Stimulated activated naive B cell treated with anti-CD40 and anti-IgM and Interleukin-4, amounts not matched to agents 10 μg/mL and 1 μg/mL and 100 μg/mL, for 72 hours (primary cell): Measurements from ENCODE around the gene BCDIN3D.

Experiments used
- ATAC-seq, 2 donors: fragments of 150-1000 bp; cut with Tn5 transposase; replicated peaks; 2 replicates each; pipeline ENCODE4 v1.10.0; 2021; ENCODE audit warnings: moderate library complexity in 1 of 2
- DNase-seq: peaks from one replicate; pipeline ENCODE4 v3.0.0; 2021
- H3K27ac Mint-ChIP-seq: one replicate; pipeline ENCODE4 v1.8.0; 2022; ENCODE audit warnings: mild to moderate bottlenecking, mixed read lengths
- H3K27me3 Mint-ChIP-seq, 2 donors: one replicate each; pipeline ENCODE4 v1.8.0; 2022; ENCODE audit warnings: mixed read lengths in 2 of 2
- H3K36me3 Mint-ChIP-seq, 2 donors: one replicate each; pipeline ENCODE4 v1.8.0; 2022; ENCODE audit warnings: mixed read lengths in 2 of 2, mild to moderate bottlenecking in 1 of 2
- H3K4me1 Mint-ChIP-seq, 2 donors: one replicate each; pipeline ENCODE4 v1.8.0; 2022; ENCODE audit warnings: mixed read lengths in 2 of 2, mild to moderate bottlenecking in 1 of 2
- H3K4me3 Mint-ChIP-seq, 2 donors: one replicate each; pipeline ENCODE4 v1.8.0; 2022; ENCODE audit warnings: mild to moderate bottlenecking in 2 of 2, mixed read lengths in 2 of 2, moderate library complexity in 1 of 2
- H3K9me3 Mint-ChIP-seq, 2 donors: one replicate each; pipeline ENCODE4 v1.8.0; 2022; ENCODE audit warnings: mixed read lengths in 2 of 2, mild to moderate bottlenecking in 1 of 2

Gene BCDIN3D

DNA sequence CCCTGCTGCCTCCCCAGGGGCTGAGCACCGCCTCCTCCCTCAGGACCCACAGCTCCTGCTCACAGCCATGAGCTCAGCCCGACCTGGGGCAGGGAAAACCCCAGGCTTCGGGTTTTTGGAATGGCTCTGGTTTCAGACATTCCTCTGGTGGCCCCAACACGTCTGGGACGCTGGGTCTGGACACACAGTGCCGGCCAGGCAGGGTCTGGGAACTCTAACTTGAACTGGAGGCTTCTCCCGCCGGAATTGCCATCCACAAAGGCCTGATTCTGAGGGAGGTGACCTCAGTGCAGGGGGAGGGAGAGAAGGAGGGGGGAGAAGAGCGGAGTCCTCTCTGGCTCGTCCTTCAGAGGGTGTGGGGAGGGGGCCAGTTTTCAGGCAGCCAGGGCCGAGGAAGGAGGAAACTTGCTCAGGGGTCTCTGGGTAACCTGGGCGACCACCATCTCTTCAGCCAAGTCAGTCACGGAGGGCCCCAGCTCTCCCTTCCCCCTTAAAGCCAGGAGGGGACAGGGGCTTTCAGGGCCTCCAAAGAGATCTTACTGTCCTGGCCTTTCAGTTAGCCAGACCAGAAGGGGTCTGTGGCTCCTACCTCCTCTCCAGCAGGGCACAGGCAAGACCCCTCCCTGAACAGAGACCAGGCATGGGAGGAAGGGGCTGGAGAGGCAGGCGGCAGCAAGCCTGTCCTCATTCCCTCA is 34.1 kb downstream of the BCDIN3D start:
- H3K27ac Mint-ChIP-seq, result no peak overlapping the region
- DNase-seq, result no peak

DNA sequence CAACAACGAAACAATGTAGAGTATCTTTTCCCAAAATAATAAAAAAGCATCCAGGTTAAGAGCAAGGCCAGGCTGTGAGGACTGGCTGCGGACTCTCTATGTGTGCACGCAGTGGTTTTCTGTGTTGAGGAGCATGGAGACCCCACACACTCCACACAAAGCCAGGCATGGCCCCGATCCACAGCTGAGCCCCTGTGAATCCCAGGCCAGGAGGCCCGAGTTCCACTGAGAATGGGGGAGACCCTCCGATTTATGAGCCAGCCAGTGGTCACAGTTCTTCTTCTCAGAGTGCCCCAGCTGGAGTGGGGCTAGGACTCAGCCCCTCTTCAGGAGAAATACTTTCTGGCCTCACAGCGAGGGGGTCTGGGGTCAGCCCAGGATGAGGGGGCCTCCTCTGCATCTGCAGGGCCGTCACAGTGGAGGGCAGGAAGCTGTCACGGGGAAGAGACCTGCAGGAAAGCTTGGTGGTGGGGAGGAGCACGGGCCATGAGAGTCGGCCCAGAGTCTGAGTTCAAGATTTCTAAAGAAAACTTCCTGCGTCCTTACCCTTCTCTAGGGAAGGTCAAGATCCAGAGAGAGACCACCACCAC is 34.8 kb downstream of the BCDIN3D start:
- Mint-ChIP-seq H3K36me3 (peaks cover 7 to 16% of the 10 kb centered on the region in 2 donors), H3K4me3 (no peak overlapping the region), H3K4me1 (peaks cover 16 to 25% of the 10 kb centered on the region in 2 donors), H3K27me3 (no peaks in the 10 kb centered on the region), H3K27ac (no peak overlapping the region), H3K9me3 (no peaks in the 10 kb centered on the region)
- no peak for DNase-seq
- ATAC-seq, result no peak

More for the DNA sequence above, 34.1 kb downstream of the BCDIN3D start:
- ATAC-seq, result no peak
- Mint-ChIP-seq H3K27me3 (no peaks in the 10 kb centered on the region), H3K4me3 (no peak overlapping the region), H3K4me1 (peaks cover 16 to 25% of the 10 kb centered on the region in 2 donors), H3K9me3 (no peaks in the 10 kb centered on the region), H3K36me3 (peaks cover 4 to 14% of the 10 kb centered on the region in 2 donors)

DNA sequence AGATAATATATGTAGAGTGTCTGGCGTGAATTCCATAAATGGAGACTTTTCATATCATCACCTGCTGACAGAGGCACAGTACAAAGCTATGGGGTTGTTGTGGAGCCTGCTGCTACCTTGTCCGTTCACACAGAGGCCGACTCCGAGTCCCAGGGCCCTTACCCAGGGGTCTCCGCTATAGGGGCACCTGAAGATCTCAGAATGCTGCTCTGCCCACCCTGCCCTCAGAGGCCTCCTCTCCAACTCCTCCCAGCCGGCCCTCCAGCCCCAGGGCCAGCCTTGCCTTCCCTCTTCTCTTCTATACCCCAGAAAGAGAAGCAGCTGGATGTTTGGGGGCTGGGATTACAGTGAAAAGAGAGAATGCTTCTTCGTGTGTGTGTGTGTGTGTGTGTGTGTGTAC is 36.0 kb downstream of the BCDIN3D start:
- no peaks in the 10 kb centered on the region for H3K9me3 Mint-ChIP-seq
- H3K27me3 Mint-ChIP-seq, result no peaks in the 10 kb centered on the region
- no peak overlapping the region for H3K27ac Mint-ChIP-seq
- peaks cover 10 to 22% of the 10 kb centered on the region in 2 donors for H3K36me3 Mint-ChIP-seq
- no peak overlapping the region for H3K4me3 Mint-ChIP-seq
- no peak for ATAC-seq
- DNase-seq, result no peak
- H3K4me1 Mint-ChIP-seq, result peaks cover 12 to 16% of the 10 kb centered on the region in 2 donors

DNA sequence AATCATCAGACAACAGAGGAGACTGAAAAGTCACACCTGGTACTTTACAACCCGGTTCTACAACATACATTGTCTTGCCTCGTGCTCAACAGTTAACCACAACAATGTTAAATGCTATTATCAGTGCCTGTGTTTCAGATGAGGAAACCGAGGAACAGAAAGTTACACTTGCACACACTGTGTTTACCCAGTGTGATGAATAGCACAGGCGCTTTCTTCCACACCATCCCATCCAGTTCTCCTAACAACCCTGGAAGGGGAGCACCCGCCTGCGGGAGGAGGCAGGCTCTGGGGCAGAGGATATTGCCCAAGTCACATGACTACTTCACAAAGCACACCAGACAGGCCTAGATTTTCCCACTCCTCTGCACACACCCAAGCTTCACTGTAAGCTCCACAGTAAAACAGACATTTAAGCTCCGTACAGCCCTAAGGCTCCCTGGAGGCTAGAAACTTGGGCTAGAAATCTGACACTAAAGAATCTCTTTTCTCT is 36.5 kb downstream of the BCDIN3D start:
- Mint-ChIP-seq H3K4me1 (peaks cover 7 to 11% of the 10 kb centered on the region in 2 donors), H3K4me3 (no peak overlapping the region), H3K9me3 (no peaks in the 10 kb centered on the region), H3K27me3 (no peaks in the 10 kb centered on the region), H3K36me3 (peaks cover 12 to 25% of the 10 kb centered on the region in 2 donors), H3K27ac (no peak overlapping the region)
- ATAC-seq (no peak), DNase-seq (no peak)

DNA sequence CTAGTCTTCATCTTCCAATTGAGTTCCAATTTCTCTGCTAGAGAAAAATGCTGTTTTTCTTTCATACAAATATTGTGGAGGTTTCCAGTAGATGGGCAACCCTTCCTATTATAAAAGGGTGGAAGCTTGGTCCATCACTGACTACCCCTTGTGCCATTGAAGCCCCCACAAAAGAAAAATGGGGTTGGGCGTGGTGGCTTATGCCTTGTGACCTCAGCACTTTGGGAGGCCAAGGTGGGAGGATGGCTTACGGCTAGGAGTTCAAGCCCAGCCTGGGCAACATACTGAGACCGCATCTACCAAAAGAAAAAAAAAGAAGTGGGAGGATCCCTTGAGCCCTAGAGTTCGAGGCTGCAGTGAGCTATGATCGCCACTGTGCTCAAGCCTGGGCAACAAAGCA is 37.5 kb downstream of the BCDIN3D start:
- Mint-ChIP-seq H3K27me3 (no peaks in the 10 kb centered on the region), H3K27ac (no peak overlapping the region), H3K9me3 (no peaks in the 10 kb centered on the region), H3K4me3 (no peak overlapping the region), H3K4me1 (peaks cover 2 to 5% of the 10 kb centered on the region in 2 donors), H3K36me3 (peaks cover 15 to 27% of the 10 kb centered on the region in 2 donors)
- no peak for DNase-seq
- ATAC-seq, result no peak

DNA sequence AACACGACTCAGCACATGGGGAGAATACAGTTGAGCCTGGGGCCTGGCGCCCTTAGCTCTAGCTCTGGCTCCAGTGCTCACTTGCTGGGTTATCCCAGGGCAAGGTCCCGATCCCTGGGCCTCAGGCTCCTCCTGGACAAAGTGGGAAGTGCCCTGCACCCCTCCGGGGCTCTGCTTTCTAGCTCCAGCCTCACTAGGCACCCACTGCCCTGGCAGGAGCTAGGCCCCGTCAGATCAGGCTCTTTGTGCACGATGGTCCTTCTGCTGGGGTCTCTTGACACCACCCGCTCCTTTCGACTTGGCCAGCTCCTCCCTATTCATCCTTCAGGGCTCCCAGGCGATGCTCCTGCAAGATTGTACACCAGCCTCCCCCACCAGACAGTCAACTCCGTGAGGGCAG is 38.1 kb downstream of the BCDIN3D start:
- DNase-seq (no peak), ATAC-seq (no peak)
- Mint-ChIP-seq H3K27ac (no peak overlapping the region), H3K27me3 (no peaks in the 10 kb centered on the region), H3K4me3 (no peak overlapping the region), H3K9me3 (no peaks in the 10 kb centered on the region), H3K4me1 (peaks cover 0 to 3% of the 10 kb centered on the region in 2 donors), H3K36me3 (peaks cover 19 to 32% of the 10 kb centered on the region in 2 donors)

DNA sequence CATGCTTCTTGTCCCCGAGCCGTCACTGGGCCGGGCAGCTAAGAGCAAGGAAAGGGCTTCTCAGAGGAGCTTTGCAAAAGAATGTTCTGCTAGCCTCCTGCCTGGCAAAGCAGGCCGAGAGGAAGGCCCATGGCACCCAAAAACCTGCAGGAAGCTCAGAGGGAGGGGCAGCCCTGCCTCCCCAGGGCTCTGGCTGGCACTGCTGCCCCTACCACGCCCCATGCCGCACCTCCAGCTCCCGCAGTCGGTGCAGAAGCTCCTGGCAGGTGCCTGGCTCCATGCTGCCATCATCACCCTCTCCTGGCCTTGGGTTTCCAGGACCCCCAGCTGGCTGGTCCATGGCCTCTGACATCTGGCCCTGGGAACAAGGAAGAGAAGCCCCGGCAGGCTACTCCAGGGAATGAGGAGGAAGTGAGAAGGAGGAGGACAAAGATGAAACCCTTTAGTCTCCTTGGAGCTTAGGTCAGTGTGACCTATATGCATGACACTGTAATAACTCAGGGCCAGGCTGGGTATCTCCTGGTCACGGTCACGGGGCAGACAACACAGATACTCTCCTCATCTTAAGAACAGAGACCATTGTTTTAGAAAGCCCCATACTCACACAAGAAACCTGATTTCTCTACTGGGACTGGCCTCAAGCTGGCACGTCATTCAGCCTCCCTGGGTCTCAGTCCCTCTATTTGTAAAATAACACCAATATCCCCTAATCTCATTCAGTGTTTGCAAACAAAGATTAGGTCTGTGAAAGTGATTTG is 39.0 kb downstream of the BCDIN3D start:
- ATAC-seq (no peak), DNase-seq (no peak)
- H3K27ac Mint-ChIP-seq, result no peak overlapping the region
- no peak overlapping the region for H3K4me3 Mint-ChIP-seq
- no peaks in the 10 kb centered on the region for H3K27me3 Mint-ChIP-seq
- peaks cover 25 to 38% of the 10 kb centered on the region in 2 donors for H3K36me3 Mint-ChIP-seq
- H3K9me3 Mint-ChIP-seq, result no peaks in the 10 kb centered on the region
- H3K4me1 Mint-ChIP-seq, result no peaks in the 10 kb centered on the region

DNA sequence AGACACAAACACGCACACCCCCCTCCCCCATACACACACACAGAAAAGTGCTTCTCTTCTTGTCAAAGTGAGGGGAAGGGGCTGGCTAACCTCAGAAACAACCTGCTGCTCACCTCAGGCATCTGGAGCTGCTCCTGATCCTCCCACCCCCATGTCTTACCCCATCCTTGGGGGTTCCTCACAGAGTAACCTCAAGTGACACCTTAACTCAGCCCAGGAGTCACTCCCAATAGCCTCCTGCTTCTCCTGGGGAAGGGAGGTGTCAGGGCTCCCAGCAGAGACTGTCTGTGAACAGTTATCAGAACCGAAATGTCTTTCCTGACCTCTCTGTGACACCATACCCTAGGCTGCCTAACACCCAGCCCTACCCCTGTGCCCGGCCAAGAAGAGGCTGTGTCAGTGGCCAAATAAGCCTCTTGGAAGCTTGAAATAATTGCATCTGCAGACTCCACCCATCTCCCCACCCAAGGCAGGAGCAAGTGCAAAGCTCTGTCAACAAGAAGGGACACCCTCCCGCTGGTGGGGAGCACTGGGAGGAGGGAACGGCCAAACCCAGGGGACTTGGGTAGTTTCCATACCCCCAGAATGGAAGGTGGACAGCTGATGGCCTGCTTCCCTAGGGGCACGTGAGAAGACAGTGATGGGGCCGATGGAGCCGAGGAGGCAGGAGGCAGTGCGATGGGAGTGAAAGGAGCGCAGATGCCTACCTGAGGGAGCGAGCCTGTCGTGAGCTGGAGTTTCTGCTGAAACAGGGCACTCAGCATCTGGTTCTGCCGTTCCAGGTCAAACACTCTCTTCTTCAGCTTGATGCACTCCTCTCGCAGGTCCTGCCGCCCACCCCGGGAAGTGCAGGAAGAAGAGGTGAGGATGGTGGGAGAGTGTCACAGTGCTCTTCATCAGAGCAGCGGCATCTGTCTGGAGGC is 41.5 kb downstream of the BCDIN3D start:
- ATAC-seq (no peak), DNase-seq (no peak)
- no peak overlapping the region for H3K4me3 Mint-ChIP-seq
- H3K27ac Mint-ChIP-seq, result no peak overlapping the region
- H3K27me3 Mint-ChIP-seq, result no peaks in the 10 kb centered on the region
- H3K9me3 Mint-ChIP-seq, result no peaks in the 10 kb centered on the region
- no peaks in the 10 kb centered on the region for H3K4me1 Mint-ChIP-seq
- H3K36me3 Mint-ChIP-seq, result peaks cover 28 to 43% of the 10 kb centered on the region in 2 donors

DNA sequence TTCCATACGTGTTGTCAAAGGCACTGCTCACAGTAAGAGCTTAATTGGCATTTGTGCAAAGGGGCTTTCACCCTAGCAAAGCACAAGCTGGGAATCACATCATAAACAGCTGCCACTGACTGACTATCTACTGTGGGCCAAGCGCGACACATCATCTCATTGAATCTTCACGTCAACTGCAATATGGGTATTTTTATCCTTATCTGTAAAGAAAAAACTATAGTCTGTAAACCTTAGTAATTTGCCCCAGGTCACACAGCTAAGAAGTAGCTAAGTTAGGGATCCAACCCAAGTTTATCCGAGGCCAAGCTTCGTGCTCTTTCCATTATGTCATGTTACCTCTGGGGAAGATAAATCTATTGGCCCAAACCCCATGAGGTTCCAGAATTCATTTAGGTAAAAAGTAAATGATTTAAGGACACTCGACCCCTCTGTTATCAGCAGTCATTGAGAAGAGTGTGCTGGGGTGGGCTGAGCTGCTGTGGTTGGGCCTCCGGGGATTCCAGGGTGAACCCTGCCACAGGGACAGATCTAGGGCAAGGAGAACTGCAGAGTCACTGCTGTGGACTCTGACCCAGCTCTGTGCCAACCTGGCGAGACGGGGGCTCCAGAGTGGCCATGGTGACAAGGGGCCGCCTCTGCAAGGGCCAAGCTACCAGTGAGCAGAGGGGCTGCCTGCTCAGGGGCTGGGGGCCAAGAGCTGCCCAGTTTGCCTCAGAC is 42.3 kb downstream of the BCDIN3D start:
- Mint-ChIP-seq H3K4me1 (no peaks in the 10 kb centered on the region), H3K27me3 (no peaks in the 10 kb centered on the region), H3K36me3 (peaks cover 36 to 44% of the 10 kb centered on the region in 2 donors), H3K4me3 (no peak overlapping the region), H3K27ac (no peak overlapping the region), H3K9me3 (no peaks in the 10 kb centered on the region)
- DNase-seq, result no peak
- ATAC-seq, result no peak

DNA sequence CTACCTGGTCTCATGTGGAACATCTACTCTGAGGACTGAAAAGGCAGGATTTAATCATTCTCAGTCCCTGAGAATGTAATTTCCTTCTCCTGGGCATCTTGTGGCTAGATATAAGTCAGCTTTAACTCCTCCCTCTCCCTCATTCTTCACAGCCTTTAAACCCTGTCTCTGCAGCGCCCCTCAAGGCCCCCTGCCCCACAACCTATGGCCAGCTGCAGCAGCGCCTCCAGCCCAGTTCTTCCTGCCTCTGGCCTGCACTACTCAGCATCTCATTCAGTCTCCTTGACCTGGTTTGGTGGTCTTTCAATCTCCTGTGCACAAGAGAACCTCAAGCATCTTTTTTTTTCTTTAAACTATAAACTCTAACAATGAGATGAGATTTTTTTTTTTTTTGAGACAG is 44.0 kb downstream of the BCDIN3D start:
- DNase-seq (no peak), ATAC-seq (no peak)
- H3K27ac Mint-ChIP-seq, result no peak overlapping the region

DNA sequence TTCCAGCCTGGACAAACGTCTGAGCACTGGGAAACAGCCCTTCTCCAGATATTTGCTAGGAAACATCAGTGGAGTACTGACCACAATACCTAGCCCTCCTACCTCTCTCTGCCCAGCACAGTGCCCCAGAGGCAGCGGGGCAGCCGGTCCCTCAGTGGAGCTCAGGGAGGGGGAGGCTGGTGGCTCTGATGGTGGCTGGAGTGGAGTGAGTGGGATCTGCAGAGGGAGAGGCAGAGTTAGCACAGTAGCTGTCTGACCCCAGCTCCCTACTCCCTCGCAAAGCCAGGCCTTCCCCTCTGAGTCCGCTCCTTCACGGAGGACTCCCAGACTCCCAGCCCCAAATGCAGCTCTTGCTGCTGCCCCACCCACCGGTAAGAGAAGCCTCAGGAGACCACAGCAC is 44.7 kb downstream of the BCDIN3D start:
- DNase-seq, result no peak
- no peak overlapping the region for H3K27ac Mint-ChIP-seq
- H3K9me3 Mint-ChIP-seq, result no peaks in the 10 kb centered on the region
- peaks cover 34 to 40% of the 10 kb centered on the region in 2 donors for H3K36me3 Mint-ChIP-seq
- no peaks in the 10 kb centered on the region for H3K27me3 Mint-ChIP-seq
- ATAC-seq, result no peak
- H3K4me3 Mint-ChIP-seq, result no peak overlapping the region
- no peaks in the 10 kb centered on the region for H3K4me1 Mint-ChIP-seq

More for the DNA sequence above, 44.0 kb downstream of the BCDIN3D start:
- Mint-ChIP-seq H3K9me3 (no peaks in the 10 kb centered on the region), H3K27me3 (no peaks in the 10 kb centered on the region), H3K4me3 (no peak overlapping the region), H3K36me3 (peaks cover 33 to 40% of the 10 kb centered on the region in 2 donors), H3K4me1 (no peaks in the 10 kb centered on the region)

DNA sequence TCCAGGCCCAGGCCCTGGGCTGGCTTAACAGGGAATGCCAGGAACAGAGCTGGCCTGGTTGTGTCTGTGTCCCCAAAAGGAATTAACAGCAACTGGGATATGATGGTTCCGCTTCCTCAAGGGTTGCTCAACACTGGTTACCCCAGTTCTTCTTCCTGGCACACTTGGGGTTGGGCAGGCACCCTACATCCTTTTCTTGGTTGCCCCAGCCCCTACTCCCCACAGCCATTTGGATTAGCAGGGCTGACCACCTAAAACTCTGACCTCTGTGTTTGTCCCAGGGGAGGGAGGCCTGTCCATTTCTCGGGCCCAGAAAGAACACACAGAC is 45.5 kb downstream of the BCDIN3D start:
- no peaks in the 10 kb centered on the region for H3K4me1 Mint-ChIP-seq
- no peak overlapping the region for H3K4me3 Mint-ChIP-seq
- ATAC-seq (no peak), DNase-seq (no peak)
- peaks cover 29 to 35% of the 10 kb centered on the region in 2 donors for H3K36me3 Mint-ChIP-seq
- no peaks in the 10 kb centered on the region for H3K27me3 Mint-ChIP-seq
- H3K9me3 Mint-ChIP-seq, result no peaks in the 10 kb centered on the region
- no peak overlapping the region for H3K27ac Mint-ChIP-seq

DNA sequence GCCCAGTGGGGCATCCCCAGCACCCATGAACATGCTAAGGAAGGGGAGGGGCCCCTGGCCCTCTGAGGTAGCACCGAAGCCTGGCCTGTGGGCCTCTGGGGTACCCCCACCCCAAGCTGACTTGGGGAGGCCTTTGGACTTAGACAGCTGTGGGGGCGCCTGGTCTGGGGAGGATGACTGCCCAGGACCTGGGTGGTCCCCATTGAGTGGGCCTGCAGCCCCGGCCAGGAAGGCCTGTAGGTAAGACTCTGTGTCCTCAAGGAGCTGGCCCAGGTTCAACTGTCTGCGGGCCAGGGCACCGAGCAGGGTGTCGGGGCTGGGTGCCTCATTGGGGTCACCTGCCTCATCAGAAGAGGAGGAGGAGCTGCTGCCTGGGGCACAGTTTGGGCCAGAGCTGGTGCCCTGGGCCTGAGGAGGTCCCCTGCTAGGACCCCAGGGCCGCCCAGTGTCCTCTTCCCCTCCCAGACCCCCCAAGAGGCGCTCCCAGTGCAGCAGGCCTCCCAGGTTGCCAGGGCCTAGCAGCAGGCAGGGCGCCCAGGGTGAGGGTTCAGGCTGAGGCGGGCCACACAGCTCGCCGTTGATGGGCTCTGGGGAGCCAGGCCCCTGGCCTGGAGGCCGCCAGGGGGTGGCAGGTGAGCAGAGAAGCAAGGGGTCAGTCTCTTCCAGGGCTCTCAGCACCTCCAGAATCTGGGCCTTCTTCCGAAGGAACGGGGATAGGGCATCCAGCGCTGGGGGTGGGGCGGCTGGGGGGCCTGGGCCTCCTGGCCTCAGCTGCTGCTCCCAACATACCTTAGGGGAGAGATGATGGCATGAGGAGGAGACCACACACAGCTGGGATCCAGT is 46.1 kb downstream of the BCDIN3D start:
- Mint-ChIP-seq H3K36me3 (peaks cover 29 to 35% of the 10 kb centered on the region in 2 donors), H3K27ac (no peak overlapping the region), H3K4me1 (no peaks in the 10 kb centered on the region), H3K27me3 (no peaks in the 10 kb centered on the region), H3K4me3 (no peak overlapping the region), H3K9me3 (no peaks in the 10 kb centered on the region)
- ATAC-seq (no peak), DNase-seq (no peak)
